ENCODE results near the gene PROK1.
"Not testable (repeated sequence)": the region's sequence is repeated elsewhere in the genome, so short reads cannot be mapped to it uniquely, and the experiment has no call there.

Gene PROK1

DNA sequence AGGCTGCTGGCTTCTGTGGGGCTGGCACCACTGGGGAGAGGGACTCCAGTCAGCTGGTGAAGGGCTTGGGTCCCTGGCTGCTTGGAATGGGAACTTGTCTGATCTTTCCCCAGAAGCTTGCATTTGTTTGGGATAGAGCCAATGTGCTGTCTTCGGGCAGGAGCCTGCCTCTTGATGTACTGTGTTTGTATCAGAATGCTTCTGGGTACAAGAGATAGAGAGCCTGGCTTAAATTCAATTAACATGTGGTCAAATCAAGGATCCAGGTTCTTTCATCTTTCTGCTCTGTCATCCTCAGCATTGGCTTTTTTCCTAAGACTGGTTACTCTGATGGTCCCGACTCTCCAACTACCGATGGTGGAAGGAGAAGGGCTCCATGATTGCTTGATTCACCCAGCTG, 16.0 kb upstream of the PROK1 start:
- no peak for DNase-seq

DNA sequence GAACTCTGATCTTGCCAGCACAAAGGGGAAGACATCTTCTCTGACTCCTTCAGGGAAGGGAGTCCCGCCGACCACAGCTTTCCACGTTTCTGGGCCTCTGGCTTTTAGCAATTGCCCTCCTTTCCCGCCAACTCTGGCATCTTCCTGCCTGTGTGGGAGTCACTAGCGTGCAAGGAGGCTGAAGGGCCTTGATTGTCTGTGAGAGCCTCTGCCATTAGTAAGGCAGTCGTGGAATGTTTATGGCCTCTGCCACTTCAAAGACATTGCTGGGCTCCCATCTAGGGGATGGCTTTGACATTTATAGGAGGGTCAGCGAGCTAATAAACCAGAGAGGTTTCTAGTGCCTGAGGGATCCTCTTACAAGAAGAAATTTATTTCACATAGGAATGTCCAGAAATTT, 14.3 kb upstream of the PROK1 start:
- DNase-seq, result no peak

DNA sequence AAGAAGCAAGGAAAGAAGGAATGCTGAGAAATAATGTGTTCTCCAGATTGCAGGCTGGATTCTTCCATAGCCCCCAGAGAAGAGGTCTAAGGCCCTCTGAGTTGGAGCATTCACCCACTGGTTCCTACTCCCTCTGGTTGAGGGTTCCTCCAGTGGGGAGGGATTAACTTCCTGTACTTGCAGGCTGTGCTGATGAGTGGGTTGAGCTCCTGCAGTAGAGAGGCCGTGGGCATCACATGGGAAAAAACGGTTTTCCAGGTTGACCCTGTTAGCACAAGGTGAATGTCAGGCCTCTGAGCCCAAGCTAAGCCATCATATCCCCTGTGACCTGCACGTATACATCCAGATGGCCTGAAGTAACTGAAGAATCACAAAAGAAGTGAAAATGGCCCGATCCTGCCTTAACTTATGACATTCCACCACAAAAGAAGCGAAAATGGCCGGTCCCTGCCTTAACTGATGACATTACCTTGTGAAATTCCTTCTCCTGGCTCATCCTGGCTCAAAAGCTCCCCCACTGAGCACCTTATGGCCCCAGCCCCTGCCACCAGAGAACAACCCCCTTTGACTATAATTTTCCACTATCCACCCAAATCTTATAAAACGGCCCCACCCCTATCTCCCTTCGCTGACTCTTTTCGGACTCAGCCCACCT, 13.2 kb upstream of the PROK1 start:
- not testable (repeated sequence) for DNase-seq

DNA sequence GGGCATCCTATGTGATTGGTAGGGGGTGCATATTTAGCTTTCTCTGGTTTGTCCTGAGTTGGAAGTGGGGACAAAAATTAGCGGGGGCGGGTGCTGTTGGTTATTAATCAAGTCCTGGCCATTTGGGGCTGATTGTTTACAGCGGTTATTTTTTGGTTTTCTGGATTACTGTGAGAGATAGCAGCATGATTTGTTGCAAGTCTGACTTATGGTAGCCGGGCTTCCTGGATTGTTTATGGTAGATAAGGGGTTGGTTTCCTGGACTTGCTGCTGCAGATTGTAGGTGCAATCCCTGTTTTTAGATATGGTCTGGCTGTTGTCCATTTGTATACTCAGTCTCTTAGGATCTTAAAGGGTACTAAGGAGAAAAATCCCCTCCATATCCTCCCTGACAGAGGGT, 12.1 kb upstream of the PROK1 start:
- DNase-seq, result no peak

DNA sequence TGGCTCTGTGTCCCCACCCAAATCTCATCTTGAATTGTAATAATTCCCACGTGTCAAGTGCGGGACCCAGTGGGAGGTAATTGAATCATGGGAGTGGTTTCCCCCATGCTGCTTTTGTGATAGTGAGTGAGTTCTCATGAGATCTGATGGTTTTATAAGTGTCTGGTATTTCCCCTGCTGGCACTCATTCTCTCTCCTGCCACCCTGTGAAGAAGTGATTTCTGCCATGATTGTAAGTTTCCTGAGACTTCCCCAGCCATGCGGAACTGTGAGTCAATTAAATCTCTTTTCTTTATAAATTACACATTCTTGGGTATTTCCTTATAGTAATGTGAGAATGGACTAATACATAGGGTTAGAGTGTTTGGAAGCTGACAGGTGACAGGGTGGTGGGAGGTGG, 11.1 kb upstream of the PROK1 start:
- DNase-seq, result not testable (repeated sequence)

DNA sequence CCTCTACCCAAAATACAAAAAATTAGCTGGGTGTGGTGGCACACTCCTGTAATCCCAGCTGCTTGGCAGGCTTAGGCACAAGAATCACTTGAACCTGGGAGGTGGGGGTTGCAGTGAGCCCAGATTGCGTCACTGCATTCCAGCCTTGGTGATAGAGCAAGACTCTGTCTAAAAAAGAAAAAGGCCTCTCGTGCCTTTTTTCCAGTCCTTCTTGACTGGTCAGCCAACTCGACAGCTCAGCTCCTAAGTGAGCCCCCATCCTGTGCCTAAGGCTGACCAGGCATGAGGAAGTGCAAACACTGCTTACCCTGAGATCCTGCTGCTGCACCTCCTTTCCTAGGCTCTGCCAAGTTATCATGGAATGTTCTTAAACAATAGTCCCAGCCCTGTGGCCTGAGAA, 10.1 kb upstream of the PROK1 start:
- DNase-seq, result no peak

DNA sequence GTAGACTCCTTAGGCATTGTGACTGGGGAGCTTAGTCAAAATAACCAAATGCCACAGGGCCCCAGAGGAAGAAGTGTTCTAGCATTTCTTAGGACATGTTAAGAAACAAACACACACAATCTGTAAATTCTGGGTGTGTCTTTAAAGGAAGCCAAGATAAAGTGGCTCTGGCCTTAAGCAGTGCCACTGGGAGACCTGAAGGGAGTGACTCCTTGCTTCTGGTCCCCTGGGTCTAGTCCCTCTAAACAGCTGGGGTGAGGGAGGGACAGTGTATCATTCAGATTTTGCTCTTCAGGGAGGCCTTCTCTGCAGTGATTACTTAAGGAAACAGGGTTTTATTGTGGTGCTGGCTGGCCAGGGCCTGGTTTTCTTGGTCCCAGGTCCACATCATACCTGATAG, 9.1 kb upstream of the PROK1 start:
- no peak for DNase-seq

DNA sequence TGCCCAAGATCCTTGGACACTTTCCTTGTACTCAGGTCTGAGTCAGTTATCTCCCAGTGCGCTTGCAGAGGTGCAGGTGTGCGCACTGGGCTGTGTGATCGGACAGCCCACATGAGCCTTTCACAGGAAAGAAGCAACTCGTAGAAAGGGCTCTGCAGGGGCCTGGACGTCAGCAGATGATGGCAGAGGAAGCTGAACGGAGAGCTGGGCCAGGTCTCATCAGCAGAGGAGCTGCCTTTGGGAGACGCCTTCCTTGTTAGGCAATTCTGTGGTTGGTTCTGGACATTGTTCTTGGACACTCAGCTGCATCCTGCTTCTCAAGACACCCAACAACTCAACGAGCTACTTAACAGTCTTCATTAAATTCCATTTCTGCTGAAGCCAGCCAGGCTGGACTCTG, 7.5 kb upstream of the PROK1 start:
- no peak for DNase-seq

DNA sequence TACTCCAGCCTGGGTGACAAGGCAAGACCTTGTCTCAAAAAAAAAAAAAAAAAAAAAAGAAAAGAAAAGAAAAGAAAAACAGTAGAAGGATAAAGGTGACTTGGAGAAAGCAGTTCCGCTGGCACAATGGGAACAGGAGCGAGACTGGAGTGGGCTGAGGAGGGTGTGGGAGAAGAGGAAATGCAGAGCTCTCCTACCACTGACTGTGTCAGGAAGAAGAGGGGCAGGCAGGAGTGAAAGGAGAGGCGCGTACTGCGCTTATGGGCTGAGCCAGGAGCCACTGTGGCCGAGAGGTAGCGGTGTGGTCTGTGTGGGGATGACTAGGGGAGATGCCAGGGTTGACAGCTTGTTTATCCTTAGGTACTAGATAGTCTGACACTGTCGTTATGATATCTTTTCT, 6.4 kb upstream of the PROK1 start:
- DNase-seq, result no peak

DNA sequence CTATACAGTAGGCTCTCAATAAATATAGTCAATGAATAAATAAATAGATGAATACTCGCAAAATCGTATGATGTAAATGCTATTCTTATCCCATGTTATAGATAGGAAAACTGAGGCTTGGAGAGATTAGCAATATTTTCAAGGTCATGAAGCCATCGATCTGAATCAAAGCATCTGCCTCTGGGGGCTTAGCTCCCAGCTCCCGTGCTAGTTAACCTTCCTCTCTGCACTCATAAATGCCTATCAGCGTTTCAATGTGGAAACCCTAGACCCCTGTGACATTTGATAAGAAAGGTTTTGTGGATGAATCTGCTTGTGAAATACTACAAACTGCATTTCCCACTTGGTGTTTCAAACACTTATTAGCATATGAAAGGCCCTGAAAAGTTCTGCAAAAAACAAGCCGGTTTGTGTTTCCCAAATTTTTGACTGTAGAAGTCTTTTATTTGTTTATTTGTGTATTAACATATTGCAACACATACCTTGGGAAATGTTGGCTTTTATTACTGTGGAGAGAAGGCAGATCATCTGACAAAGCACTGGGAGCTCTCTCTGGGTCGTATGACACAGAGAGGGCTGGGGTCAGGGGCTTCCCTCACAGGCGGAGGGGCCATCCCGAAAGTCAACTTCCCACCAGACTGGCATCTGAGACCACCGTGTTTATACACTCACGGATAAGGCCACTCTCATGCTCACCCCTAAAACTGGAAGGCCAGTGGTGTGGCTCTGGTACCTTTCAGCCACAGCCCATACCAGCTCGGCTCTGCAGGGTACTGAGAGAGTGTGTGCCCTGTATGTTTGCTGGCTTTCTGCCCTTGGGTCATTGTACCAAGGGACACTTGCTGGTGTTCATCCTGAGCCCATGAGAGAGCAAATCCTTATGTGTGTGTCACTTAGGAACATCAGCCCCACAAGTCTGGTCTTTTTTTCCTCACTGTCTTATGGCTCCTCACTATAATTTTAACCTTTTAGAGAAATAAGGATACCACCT, 993 bp upstream of the PROK1 start:
- DNase-seq, result no peak

DNA sequence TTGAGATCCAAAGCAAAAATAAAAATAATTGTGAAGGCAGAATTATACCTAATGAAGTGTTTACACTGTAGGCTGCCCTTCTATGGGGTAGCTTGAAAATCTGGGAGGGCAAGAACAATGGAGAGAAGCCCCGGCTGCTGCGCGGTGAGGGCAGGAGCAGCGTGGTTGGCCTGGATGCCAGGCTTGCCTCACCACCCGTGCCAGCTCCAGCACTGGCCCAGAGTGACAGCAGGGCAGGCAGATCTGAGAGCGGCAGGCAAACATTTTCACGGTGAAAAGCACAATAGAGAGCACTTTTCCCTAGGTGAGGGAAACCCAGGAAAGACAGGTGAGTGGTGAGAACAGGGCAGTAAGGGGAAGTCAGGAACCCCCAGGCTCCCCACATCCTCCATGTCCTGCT, 1.4 kb downstream of the PROK1 start:
- DNase-seq, result no peak

DNA sequence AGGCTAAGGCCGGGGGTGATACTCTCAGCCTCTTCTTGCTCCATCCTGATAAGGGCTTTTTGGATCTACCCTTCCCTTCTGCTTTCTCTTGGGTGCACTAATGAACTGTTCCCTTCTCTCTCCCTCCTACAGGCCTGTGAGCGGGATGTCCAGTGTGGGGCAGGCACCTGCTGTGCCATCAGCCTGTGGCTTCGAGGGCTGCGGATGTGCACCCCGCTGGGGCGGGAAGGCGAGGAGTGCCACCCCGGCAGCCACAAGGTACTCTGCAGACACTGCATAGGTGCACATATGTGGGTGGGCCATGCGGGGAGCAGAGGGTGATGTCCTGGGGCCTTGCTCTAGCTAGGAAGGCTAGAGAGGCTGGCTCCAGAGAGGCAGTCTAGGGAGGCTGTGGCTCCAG, 2.9 kb downstream of the PROK1 start:
- no peak for DNase-seq

DNA sequence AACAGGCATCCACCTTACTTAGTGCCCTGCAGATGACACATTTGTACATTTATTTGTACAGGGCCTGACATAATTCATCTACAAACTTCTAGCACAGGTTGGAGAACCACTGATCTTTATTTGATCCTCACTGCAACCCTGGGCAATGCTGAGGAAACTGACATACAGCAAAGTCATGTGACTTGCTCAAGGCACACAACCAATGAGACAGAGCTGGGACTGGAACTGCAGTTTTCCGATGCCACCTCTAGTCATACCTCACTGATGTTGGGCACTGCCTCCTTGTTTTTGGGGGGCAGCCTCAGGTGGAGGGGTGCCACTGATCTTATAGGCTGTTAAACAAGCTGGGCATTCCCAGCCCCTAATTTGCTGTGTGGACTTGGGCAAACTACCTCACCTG, 3.4 kb downstream of the PROK1 start:
- no peak for DNase-seq

DNA sequence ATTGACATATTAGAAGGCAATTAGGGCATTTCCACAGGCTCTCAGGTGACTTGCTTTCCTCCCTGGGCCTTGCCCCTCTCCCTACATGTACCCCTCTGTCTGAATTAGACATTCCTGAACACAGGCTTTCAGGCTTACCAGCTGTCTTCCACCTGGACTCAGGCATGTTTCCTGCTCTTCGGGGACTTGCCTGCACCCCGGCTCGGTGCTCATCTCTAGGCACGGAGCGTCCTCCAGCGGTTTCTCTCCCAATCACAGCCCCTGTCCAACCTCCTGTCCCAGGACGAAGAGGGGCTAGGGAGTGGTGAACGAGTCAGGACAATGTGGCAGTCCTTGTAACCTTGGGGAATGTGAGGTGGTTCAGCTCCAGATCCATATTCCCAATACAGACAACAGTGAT, 4.2 kb downstream of the PROK1 start:
- DNase-seq, result no peak

DNA sequence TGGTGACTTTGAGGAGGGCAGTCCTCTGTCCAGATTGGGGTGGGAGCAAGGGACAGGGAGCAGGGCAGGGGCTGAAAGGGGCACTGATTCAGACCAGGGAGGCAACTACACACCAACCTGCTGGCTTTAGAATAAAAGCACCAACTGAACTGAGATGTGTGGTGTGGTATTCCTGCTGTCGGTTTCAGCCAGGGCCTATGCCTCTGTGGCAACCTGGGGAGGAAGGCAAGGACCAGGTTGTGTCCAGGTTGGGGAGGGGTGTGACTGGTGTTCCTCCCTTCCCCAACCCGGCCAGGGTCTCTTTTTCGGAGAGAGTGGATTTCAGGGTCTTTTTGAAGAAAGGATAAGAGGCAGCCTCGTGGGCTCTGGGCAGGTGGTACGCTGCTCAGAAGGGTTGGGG, 6.3 kb downstream of the PROK1 start:
- no peak for DNase-seq

DNA sequence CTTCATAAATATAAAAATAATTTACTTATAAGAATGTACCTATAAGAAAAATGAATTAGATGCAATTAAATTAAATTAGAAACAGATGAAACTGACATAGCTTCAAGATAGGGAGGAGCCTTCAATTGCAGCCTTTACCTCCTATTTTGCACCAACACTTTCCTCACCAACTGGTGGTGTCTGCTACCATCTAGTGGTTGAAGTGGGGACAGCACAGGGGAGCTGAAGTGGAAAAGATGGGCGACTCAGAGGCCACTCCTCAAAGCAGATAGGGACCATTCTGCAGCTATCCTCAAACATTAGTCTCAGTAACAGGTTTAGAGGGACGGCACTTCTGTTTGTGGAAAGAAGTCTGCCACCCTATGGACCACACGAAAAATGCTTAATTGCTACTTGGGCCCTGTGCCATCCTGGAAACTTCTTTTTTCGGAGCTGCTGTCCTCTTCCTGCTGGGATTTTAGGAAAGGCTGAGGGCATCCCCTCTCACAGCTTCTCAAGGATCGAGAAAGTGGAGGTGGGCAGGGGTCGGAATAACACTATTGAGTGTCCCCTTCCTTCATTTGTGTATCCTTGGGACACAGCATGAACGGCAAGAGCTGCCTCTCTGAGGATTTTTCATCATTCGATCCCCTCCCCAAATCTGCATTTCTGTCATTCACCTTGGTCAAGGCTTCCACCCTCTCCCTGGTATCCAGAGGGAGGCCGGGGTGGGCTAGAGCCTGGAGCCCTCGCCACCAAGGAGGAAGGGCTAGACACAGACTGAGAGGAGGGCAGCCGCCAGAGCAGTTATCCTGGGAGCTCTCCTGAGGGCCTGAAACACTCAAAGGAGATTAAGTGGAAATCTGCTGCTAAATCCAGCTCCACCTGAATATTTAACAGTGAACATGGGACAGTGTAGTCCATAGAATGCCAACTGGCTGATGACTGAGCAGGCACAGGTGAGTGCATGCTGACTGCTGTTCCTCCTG, 9.6 kb downstream of the PROK1 start:
- DNase-seq, result peak; percentile 74

DNA sequence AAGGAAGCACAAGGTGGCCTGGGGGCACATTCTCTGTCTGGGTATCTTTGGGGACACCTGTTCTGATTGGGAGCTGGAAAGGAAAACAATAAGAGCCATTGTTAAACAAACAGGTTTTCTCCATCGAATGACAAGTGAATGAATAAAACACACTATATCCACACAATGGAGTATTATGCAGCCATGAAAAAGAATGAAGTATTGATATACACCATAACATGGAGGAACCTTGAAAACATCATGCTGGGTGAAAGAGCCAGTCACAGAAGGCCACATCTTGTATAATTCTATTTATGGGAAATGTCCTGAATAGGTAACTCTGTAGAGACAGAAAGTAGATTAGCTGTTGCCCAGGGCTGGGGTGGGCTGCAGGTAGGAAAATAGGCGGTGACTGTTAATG, 11.1 kb downstream of the PROK1 start:
- no peak for DNase-seq

DNA sequence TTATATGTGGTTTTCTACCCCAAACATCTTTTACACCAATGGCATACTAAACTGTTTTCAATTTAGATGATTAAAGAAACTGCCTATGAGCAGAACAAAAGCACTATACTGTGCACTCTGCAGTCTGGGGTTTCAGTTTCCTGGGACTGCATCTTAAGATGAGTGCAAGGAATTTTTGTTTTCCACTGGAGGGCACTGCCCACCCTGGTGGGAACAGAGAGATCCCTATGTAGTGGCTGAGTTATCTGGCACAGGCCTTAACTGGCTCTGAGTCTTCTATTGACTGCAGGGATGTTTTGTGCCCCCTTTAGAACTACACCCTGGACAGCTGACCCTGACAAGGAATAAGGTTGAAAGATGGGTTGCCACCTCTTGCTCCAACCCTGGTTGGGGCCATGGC, 12.0 kb downstream of the PROK1 start:
- DNase-seq, result no peak

DNA sequence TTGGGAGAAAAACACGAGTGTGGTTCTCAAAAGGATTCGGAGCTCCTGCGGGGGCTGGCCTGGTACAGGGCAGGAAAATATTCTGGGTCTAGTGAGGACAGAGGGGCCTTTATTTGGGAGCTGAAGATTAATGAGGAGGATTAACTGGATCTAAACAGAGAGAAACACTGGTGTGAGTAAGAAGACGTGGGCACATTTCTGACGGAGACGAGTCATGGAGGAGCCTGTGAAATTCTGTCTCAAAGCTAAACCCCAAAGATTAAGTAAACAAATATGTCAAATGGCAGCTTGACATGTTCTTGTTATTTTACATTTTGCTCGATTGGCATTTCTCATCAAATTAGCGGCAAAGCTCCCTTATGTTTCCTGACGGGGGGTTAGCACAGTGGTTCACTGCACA, 12.8 kb downstream of the PROK1 start:
- DNase-seq, result no peak

DNA sequence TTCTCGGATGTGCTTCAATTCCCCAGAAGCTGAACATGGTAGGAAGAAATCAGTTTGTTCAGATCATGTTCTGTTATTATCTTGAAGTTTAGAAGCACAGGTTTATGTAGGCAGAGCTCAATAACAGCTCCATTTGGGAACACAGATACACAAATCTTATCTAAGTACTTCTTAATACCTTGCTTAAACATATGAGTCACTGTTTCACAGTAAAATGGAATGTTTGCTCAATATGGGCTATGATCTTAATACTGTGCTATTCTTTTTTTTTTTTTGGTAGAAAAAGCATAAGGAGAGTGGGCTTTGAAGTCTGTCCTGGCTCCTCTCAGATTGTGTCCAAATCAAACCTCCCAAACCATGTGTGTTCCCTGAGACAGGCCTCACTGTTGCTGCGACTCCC, 13.4 kb downstream of the PROK1 start:
- no peak for DNase-seq

DNA sequence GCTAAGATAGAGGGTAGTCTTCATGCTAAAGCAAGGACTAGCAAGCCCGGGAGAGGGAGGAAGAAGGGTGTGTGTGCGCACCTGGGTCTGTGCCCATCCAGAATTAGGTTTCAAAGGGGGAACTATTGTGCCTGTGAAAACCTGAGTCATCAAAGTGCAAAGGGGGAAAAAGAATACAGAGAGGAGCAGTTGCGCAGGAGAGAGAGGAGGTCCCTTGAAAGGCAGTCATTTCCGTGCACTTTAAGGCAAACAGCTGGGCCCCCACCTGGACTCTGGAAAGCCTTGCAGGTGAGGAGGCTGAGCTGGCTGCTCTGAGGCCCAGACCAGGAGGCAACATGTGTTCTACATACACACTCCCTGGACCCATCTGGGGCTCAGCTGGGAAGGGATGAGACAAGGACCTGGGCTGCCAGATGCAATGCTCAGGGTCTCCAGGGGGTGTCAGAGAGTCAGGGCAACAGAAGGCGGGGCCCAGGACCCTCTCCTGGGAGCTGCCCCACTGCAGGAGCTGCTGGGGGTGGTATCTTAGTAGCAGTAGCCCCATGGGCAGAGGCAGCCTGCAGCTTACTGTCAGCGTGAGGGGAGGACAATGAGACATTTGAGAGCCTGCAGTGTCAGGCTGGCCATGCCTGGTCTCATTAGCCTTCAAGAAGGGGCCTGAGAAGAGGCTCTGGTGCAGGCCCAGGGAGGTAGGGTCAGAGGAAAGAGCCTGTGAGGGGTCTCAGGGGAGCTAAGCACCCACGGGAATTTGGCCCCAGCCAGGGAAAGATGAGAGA, 14.3 kb downstream of the PROK1 start:
- DNase-seq, result no peak

DNA sequence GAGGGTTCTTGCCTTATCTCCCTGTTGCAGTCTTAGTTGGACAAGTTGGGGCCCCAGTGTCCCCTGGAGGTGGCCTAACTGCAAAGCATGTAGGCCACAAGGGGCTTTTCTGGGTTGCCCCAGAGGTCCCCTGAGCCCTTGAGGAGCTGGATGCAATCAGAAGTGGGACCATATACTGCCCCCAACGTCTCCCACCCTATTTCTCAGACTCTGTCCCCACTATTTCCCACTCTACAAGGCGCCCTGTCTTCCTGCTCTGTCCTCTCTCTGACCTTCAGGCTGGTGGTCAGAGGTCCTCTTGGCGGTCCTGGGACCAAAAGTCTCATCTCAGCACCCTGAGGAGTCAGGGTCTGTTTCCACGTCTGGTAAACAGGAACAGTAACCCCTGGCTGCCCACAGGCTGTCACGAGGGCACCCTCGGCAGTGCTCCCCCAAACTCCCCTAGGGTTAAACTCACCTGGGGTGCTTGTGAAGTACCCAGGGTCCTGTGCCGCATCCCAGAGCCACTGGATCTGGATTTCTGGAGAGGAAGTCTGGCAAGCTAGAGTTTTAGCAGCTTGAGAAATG, 14.9 kb downstream of the PROK1 start:
- no peak for DNase-seq

All from NCI-H1092 treated with DMSO at 0.1 percent for 48 hours (cell line).